DOHH2 (cell line): ENCODE measurements around the gene HAUS2.

Experiments used
- H3F3A ChIP-seq: fragments of 200-600 bp; sonication (generic), shearing (Covaris generic); 2 replicates; pipeline ENCODE4 v1.6.0; 2016; ENCODE audit warnings: antibody characterized with exemption, mild to moderate bottlenecking; ENCODE audit not compliant: control insufficient read depth, insufficient read depth
- H3K27ac ChIP-seq: fragments of 200-600 bp; sonication (generic); 2 replicates; pipeline ENCODE4 v1.5.1; 2014; ENCODE audit warnings: low read depth, mild to moderate bottlenecking, low read length, moderate library complexity
- H3K27me3 ChIP-seq: fragments of 200-600 bp; sonication (generic); 2 replicates; pipeline ENCODE4 v1.6.1; 2014; ENCODE audit warnings: mild to moderate bottlenecking, low read length, mixed read lengths; ENCODE audit not compliant: control insufficient read depth
- H3K36me3 ChIP-seq: fragments of 200-600 bp; sonication (generic); 2 replicates; pipeline ENCODE4 v1.6.1; 2014; ENCODE audit warnings: mild to moderate bottlenecking, low read length, moderate library complexity, mixed read lengths; ENCODE audit not compliant: control insufficient read depth
- H3K4me1 ChIP-seq: fragments of 200-600 bp; sonication (generic); 2 replicates; pipeline ENCODE4 v1.6.1; 2014; ENCODE audit warnings: mild to moderate bottlenecking, low read length, mixed read lengths; ENCODE audit not compliant: control insufficient read depth
- H3K4me2 ChIP-seq: fragments of 200-600 bp; sonication (generic); 2 replicates; pipeline ENCODE4 v1.6.0; 2014; ENCODE audit warnings: mild to moderate bottlenecking, low read length, moderate library complexity
- H3K4me3 ChIP-seq: fragments of 200-600 bp; sonication (generic); 2 replicates; pipeline ENCODE4 v1.5.1; 2014; ENCODE audit warnings: mild to moderate bottlenecking, low read length, mixed read lengths
- H3K79me2 ChIP-seq: fragments of 200-600 bp; sonication (generic); 2 replicates; pipeline ENCODE4 v1.6.1; 2014; ENCODE audit warnings: mild to moderate bottlenecking, low read length, mixed read lengths; ENCODE audit not compliant: control insufficient read depth
- H3K9me2 ChIP-seq: fragments of 200-600 bp; sonication (generic); replicated peaks from 2 replicates; pipeline ENCODE4 v1.6.1; 2014; ENCODE audit warnings: mild to moderate bottlenecking, low read length, mixed read lengths; ENCODE audit not compliant: control insufficient read depth
- H3K9me3 ChIP-seq: fragments of 200-600 bp; sonication (generic); 2 replicates; pipeline ENCODE4 v1.6.1; 2014; ENCODE audit warnings: antibody characterized with exemption, low read length, mixed read lengths; ENCODE audit not compliant: control insufficient read depth, insufficient read depth
- H4K20me1 ChIP-seq: fragments of 200-600 bp; sonication (generic); 2 replicates; pipeline ENCODE4 v1.6.0; 2014; ENCODE audit warnings: low read depth, mild to moderate bottlenecking, antibody characterized with exemption, low read length, moderate library complexity; ENCODE audit not compliant: control insufficient read depth, insufficient read depth
- EZH2phosphoT487 ChIP-seq: fragments of 200-600 bp; sonication (generic); IDR thresholded peaks from 2 replicates; pipeline ENCODE4 v1.6.1; 2017; ENCODE audit warnings: borderline replicate concordance, mild to moderate bottlenecking, antibody characterized with exemption, low read length, moderate library complexity, mixed read lengths
- TF ChIP-seq, protein P1 (sequence below): fragments of 200-600 bp; sonication (generic); IDR thresholded peaks from one replicate; pipeline ENCODE4 v1.5.1; 2014; ENCODE audit warnings: antibody characterized with exemption, mild to moderate bottlenecking, low read depth, low read length; ENCODE audit not compliant: poor library complexity, severe bottlenecking

Gene HAUS2

GRCh38 chr15:42591238-42591934, 42.7 kb downstream of the HAUS2 start:
- Histone ChIP-seq H3K9me2 (no peaks in the 10 kb centered on the region), H3K4me1 (no peaks in the 10 kb centered on the region), H4K20me1 (no peaks in the 10 kb centered on the region), H3K4me2 (no peak overlapping the region), H3K27me3 (no peaks in the 10 kb centered on the region), H3K79me2 (no peaks in the 10 kb centered on the region), H3K36me3 (no peaks in the 10 kb centered on the region), H3K9me3 (no peaks in the 10 kb centered on the region), H3F3A (no peaks in the 10 kb centered on the region), H3K27ac (no peak overlapping the region), H3K4me3 (no peak overlapping the region)
- TF ChIP-seq, protein P1, sequence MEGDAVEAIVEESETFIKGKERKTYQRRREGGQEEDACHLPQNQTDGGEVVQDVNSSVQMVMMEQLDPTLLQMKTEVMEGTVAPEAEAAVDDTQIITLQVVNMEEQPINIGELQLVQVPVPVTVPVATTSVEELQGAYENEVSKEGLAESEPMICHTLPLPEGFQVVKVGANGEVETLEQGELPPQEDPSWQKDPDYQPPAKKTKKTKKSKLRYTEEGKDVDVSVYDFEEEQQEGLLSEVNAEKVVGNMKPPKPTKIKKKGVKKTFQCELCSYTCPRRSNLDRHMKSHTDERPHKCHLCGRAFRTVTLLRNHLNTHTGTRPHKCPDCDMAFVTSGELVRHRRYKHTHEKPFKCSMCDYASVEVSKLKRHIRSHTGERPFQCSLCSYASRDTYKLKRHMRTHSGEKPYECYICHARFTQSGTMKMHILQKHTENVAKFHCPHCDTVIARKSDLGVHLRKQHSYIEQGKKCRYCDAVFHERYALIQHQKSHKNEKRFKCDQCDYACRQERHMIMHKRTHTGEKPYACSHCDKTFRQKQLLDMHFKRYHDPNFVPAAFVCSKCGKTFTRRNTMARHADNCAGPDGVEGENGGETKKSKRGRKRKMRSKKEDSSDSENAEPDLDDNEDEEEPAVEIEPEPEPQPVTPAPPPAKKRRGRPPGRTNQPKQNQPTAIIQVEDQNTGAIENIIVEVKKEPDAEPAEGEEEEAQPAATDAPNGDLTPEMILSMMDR: peak; percentile 29
- no peak for TF ChIP-seq EZH2phosphoT487

GRCh38 chr15:42592716-42593115, 44.1 kb downstream of the HAUS2 start:
- Histone ChIP-seq H3K9me2 (no peaks in the 10 kb centered on the region), H3K4me2 (no peak overlapping the region), H3K36me3 (no peaks in the 10 kb centered on the region), H3K27me3 (no peaks in the 10 kb centered on the region), H4K20me1 (no peaks in the 10 kb centered on the region), H3K9me3 (no peaks in the 10 kb centered on the region), H3K4me3 (no peak overlapping the region), H3F3A (no peaks in the 10 kb centered on the region), H3K27ac (no peak overlapping the region), H3K79me2 (no peaks in the 10 kb centered on the region), H3K4me1 (no peaks in the 10 kb centered on the region)
- TF ChIP-seq, protein P1: no peak

GRCh38 chr15:42593143-42593542, 44.5 kb downstream of the HAUS2 start:
- Histone ChIP-seq H3K79me2 (no peaks in the 10 kb centered on the region), H3K27ac (no peak overlapping the region), H3F3A (no peaks in the 10 kb centered on the region), H3K4me2 (no peak overlapping the region), H3K4me1 (no peaks in the 10 kb centered on the region), H3K9me3 (no peaks in the 10 kb centered on the region), H3K27me3 (no peaks in the 10 kb centered on the region), H3K36me3 (no peaks in the 10 kb centered on the region), H3K4me3 (no peak overlapping the region), H4K20me1 (no peaks in the 10 kb centered on the region), H3K9me2 (no peaks in the 10 kb centered on the region)
- TF ChIP-seq, protein P1: no peak
- TF ChIP-seq EZH2phosphoT487: no peak
